EL (cell line): ENCODE results near the gene TMEM120A.

Experiments
- DNase-seq: peaks from one replicate; pipeline ENCODE4 v3.0.0-alpha.2; 2016

The TMEM120A gene

GRCh38 chr7:75953931-75954330 lies 40.5 kb downstream of the TMEM120A start:
- DNase-seq = no peak

- DNase-seq = no peak
Measured at GRCh38 chr7:75953431-75953830, 41.0 kb downstream of the TMEM120A start.

DNA sequence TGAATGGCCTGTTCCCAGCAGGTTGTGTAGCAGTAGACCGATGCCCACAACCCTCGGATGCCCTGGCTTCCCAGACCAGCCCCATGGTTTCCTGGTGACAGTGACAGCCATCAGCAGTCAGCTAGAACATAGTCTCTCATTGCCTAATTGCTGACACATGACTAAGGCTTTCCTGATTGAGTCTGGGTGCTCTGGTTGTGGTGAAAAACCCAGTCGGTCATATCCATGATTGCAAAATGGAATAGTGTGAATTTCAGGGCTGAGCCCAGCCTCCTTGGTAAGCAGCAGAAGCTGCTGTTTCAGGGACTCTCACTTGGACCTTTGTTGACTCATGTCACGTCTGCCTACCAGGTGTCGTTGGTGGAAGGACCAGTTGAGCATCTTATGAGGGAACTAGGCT lies 42.9 kb downstream of the TMEM120A start:
- peak; percentile 54 for DNase-seq

GRCh38 chr7:75950111-75950681 lies 44.2 kb downstream of the TMEM120A start:
- no peak for DNase-seq

GRCh38 chr7:75948179-75948578 lies 46.2 kb downstream of the TMEM120A start:
- DNase-seq = no peak

- DNase-seq = no peak
Measured at GRCh38 chr7:75946207-75946855, 48.1 kb downstream of the TMEM120A start.

DNA sequence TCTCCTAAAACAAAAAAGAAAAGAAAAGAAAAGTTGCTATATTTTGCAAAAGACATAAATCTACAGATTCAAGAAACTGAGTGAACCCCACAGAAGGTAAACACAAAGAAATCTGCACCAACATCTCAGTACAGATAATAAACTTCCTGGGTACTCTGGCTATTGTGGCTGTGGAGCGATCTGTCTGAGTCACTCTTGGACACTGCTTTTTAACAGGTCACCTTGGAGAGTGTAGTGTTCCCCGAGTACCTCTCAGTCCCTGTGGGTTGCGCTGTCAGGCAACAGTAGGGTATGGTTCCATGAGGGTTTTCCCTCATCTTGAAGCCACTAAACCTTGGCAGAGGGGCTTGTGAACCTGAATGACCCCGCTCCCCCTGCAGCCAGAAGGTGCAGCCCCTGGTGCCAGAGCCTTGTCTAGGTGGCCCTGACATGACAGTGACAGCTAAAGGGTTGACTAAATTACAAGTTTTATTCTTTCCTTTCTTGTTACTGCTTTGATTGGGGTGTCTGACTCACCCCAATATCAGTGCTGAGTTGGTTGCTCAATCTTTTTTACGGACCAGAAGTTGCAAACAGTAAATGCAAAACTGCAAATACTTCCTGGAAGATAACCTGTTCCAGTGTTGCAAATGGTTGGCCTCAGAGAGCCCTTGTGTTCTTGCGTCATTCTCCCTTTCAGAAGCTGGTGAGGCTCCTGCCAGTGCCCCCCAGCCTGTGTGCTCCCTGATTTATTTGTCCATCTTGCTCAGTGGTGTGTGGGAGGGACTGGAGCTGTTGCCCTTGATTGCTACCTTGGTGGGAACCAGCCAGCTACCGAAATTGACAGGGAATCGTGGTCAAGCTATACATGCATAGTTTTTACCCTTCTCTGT lies 48.9 kb downstream of the TMEM120A start:
- no peak for DNase-seq

DNA sequence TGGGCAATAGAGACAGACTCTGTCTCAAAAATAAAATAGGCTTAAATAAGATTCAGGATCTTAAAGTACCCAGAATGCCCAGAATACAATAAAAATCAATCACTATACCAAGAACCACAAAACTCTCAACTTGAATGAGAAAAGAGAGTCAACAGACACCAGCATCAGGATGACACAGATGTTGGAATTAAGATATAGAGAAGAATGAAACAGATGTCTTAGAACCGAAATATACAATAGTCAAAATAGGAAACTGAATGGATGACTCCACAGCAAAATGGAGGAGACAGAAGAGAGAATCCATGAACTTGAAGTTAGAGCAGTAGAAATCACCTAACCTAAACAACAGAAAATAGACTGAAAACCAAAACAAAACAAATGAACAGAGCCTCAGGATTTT lies 49.9 kb downstream of the TMEM120A start:
- DNase-seq = no peak

GRCh38 chr7:75943864-75944263 lies 50.5 kb downstream of the TMEM120A start:
- DNase-seq = peak; percentile 35

GRCh38 chr7:75938921-75939320 lies 55.5 kb downstream of the TMEM120A start:
- DNase-seq = no peak

GRCh38 chr7:75937958-75938786 lies 56.2 kb downstream of the TMEM120A start:
- DNase-seq = peak; percentile 91
